Spleen (tissue), 7 donors: Measurements from ENCODE around the gene TCF12.

ENCODE experiments used
- POLR2A ChIP-seq, 3 donors: fragments of 450-650 bp; IDR thresholded peaks; one replicate each; pipeline ENCODE4 v1.5.1; 2017; ENCODE audit warnings: antibody characterized with exemption in 3 of 3, mild to moderate bottlenecking in 1 of 3
- POLR2AphosphoS5 ChIP-seq, 3 donors: sonication (generic); formaldehyde crosslinking; IDR thresholded peaks; one replicate each; pipeline ENCODE4 v1.5.1; 2017; ENCODE audit warnings: antibody characterized with exemption in 3 of 3
- TF ChIP-seq, protein P1 (sequence below), 11 experiments: fragments of 200-600 bp in 7 of 11; fragments of 450-650 bp in 4 of 11; sonication (generic) in 4 of 11; IDR thresholded peaks in 8 of 11; conservative IDR thresholded peaks in 3 of 11; 1 replicate in 7 of 11; 2 replicates in 4 of 11; pipeline versions ENCODE4 v1.4.0 to v1.8.0; 2016 to 2021; ENCODE audit warnings: antibody characterized with exemption in 11 of 11, inconsistent platforms in 4 of 11, mild to moderate bottlenecking in 1 of 11
- donor health status: DM: no; HTN: no; CAD: no; lungs with moderate emphysema.
- donor health status: DM: no; HTN: no; CAD: no.
- donor health status: DM: no; HTN: no; CAD: no.

DNA sequence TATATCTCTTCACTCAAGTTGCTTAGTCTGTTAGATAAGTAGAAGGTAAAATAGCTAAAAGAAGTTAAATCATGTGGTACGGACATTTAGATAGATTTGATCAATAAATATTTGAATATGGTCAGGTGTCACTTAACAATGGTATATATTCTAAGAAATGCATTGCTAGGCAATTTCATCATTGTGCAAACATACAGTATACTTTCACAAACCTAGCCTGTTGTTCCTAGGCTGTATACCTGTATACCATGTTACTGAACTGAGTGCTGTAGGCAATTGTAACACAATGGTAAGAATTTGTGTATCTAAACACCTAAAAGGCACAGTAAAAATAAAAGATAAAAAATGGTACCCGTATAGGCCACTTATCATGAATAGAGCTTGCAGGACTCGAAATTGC, 345.1 kb downstream of the TCF12 start:
- no peak for TF ChIP-seq POLR2AphosphoS5 (IDR thresholded peaks at IDR 0.05)
- TF ChIP-seq POLR2A (IDR thresholded peaks at IDR 0.05): no peak
- TF ChIP-seq, protein P1, sequence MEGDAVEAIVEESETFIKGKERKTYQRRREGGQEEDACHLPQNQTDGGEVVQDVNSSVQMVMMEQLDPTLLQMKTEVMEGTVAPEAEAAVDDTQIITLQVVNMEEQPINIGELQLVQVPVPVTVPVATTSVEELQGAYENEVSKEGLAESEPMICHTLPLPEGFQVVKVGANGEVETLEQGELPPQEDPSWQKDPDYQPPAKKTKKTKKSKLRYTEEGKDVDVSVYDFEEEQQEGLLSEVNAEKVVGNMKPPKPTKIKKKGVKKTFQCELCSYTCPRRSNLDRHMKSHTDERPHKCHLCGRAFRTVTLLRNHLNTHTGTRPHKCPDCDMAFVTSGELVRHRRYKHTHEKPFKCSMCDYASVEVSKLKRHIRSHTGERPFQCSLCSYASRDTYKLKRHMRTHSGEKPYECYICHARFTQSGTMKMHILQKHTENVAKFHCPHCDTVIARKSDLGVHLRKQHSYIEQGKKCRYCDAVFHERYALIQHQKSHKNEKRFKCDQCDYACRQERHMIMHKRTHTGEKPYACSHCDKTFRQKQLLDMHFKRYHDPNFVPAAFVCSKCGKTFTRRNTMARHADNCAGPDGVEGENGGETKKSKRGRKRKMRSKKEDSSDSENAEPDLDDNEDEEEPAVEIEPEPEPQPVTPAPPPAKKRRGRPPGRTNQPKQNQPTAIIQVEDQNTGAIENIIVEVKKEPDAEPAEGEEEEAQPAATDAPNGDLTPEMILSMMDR (IDR thresholded peaks at IDR 0.05 in 8 of 11, conservative IDR thresholded peaks at IDR 0.05 in 3 of 11): no peak
